Psoas muscle (tissue), 8 donors: ENCODE data around the gene CNKSR3. TPM values are rescaled to one million over a fixed set of nuclear protein-coding genes. Genes with fewer than 3 reads are reported as not detected.

Source experiments
- ATAC-seq, 4 donors: fragments of 200-7000 bp; cut with Tn5 transposase; one replicate each; pipeline ENCODE4 v1.9.1; 2020; ENCODE audit warnings: moderate library complexity in 3 of 4, mild to moderate bottlenecking in 2 of 4
- DNase-seq, 2 donors: peaks; one replicate each; pipeline ENCODE4 v3.0.0-alpha.2; 2020
- H3K27ac ChIP-seq: fragments of 200-600 bp; one replicate; pipeline ENCODE4 v1.8.0; 2022
- H3K27me3 ChIP-seq, 3 donors: fragments of 200-600 bp in 1 of 3; one replicate each; pipeline versions ENCODE4 v1.6.1 to v1.8.0; 2013 to 2022; ENCODE audit warnings: low read length in 2 of 3, mild to moderate bottlenecking in 2 of 3, moderate library complexity in 1 of 3; ENCODE audit not compliant: insufficient read depth in 3 of 3
- H3K36me3 ChIP-seq, 2 donors: fragments of 200-600 bp in 1 of 2; one replicate each; pipeline versions ENCODE4 v1.6.1 to v1.8.0; 2013 to 2022; ENCODE audit warnings: low read depth in 1 of 2, mild to moderate bottlenecking in 1 of 2, moderate library complexity in 1 of 2; ENCODE audit not compliant: insufficient read depth in 1 of 2
- H3K4me1 ChIP-seq: fragments of 200-600 bp; one replicate; pipeline ENCODE4 v1.8.0; 2022
- H3K4me3 ChIP-seq: fragments of 200-600 bp; one replicate; pipeline ENCODE4 v1.8.0; 2022; ENCODE audit warnings: mild to moderate bottlenecking
- H3K9me3 ChIP-seq: fragments of 200-600 bp; one replicate; pipeline ENCODE4 v1.8.0; 2022
- CTCF ChIP-seq: fragments of 200-600 bp; IDR thresholded peaks from one replicate; pipeline ENCODE4 v1.8.0; 2022; ENCODE audit warnings: antibody characterized with exemption
- WGBS, 3 donors: extraction: QIAGEN DNeasy Blood & Tissue Kit; methylation state at CpG; one replicate each; pipeline versions ENCODE4 v1.1.6 to v1.1.7; 2013; 5-methylcytosine and 5-hydroxymethylcytosine counted together
- intact Hi-C, 2 donors: fragments of 100-400 bp; cut with DNase I; formaldehyde crosslinking; loops; one replicate each; pipeline versions ENCODE4 v1.11.0 to v1.14.2; 2022
- polyA plus RNA-seq, 3 donors: library from polyadenylated mRNA; stranded (reverse); fragments of 200-250 nt; gene quantifications; one replicate each; pipeline ENCODE4 v1.2.3, GENCODE V29; 2013
- total RNA-seq, 4 donors: library from RNA; stranded (reverse); fragmentation: NEBNext Ultra II Directional in 2 of 4; extraction: Animal tissue kit (Norgen Biotek cat#: 25700) in 2 of 4; gene quantifications; one replicate each; pipeline versions ENCODE4 v1.2.1 to v1.2.4, GENCODE V29; 2021 to 2023
- donor health status: healthy with polysubstance abuse.
- donor health status: DM: no; HTN: no; CAD: no; lungs with moderate emphysema.
- donor health status: Bipolar disorder and iron deficiency.
- donor health status: healthy.
- donor health status: DM: yes; HTN: yes; CAD: no.
- donor health status: DM: no; HTN: no; CAD: no.
- donor health status: DM: no; HTN: no; CAD: no.
- donor health status: DM: yes; HTN: yes; CAD: no.

Gene CNKSR3
- total and polyA plus RNA-seq, 7 donors = 0.90 to 4.7 (median 2.3) TPM

- Histone ChIP-seq H3K4me1 (no peaks in the 10 kb centered on the region), H3K27ac (no peak overlapping the region), H3K9me3 (no peaks in the 10 kb centered on the region), H3K36me3 (no peaks in the 10 kb centered on the region), H3K27me3 (no peaks in the 10 kb centered on the region), H3K4me3 (no peak overlapping the region)
- DNase-seq (no peak), ATAC-seq (no peak)
- no peak for TF ChIP-seq CTCF
- intact Hi-C loops = no loop called here
- 48 to 56% (median 51%) methylated on average over 9 of the region's 9 CpGs for WGBS, 3 donors
Observed at GRCh38 chr6:154485815-154486214, 24.7 kb downstream of the CNKSR3 start.

GRCh38 chr6:154484942-154485341 lies 25.5 kb downstream of the CNKSR3 start:
- DNase-seq = no peak
- no peak for ATAC-seq
- Histone ChIP-seq H3K27me3 (no peaks in the 10 kb centered on the region), H3K36me3 (no peaks in the 10 kb centered on the region), H3K4me1 (no peaks in the 10 kb centered on the region), H3K9me3 (no peaks in the 10 kb centered on the region), H3K4me3 (no peak overlapping the region), H3K27ac (no peak overlapping the region)
- no peak for TF ChIP-seq CTCF
- intact Hi-C loops = no loop called here

GRCh38 chr6:154482858-154483257 lies 27.6 kb downstream of the CNKSR3 start:
- 40 to 46% (median 44%) methylated on average over 4 of the region's 4 CpGs for WGBS, 3 donors
- no peak overlapping the region for H3K4me3 ChIP-seq
- H3K4me1 ChIP-seq = peaks cover 9% of the 10 kb centered on the region
- intact Hi-C loops = no loop called here
- no peaks in the 10 kb centered on the region for H3K36me3 ChIP-seq
- no peak for TF ChIP-seq CTCF
- ATAC-seq (no peak), DNase-seq (no peak)
- H3K27me3 ChIP-seq = no peaks in the 10 kb centered on the region
- no peaks in the 10 kb centered on the region for H3K9me3 ChIP-seq
- no peak overlapping the region for H3K27ac ChIP-seq

GRCh38 chr6:154481521-154482013 lies 28.9 kb downstream of the CNKSR3 start:
- Histone ChIP-seq H3K36me3 (no peaks in the 10 kb centered on the region), H3K9me3 (no peaks in the 10 kb centered on the region), H3K4me3 (no peak overlapping the region), H3K27ac (no peak overlapping the region), H3K27me3 (no peaks in the 10 kb centered on the region), H3K4me1 (peaks cover 13% of the 10 kb centered on the region)
- no peak for DNase-seq
- intact Hi-C loops = no loop called here
- ATAC-seq = no peak
- 33 to 51% (median 35%) methylated on average over 3 of the region's 3 CpGs for WGBS, 3 donors
- TF ChIP-seq CTCF = no peak
